Stimulated activated CD8-positive, alpha-beta memory T cell treated with anti-CD3 and anti-CD28 coated beads, Interleukin-4, amount 100 ng/mL, for 48 hours (primary cell): ENCODE measurements around the gene CNOT3.
"Not testable (repeated sequence)": the region's sequence is repeated elsewhere in the genome, so short reads cannot be mapped to it uniquely, and the experiment has no call there.

ENCODE experiments used
- DNase-seq: peaks from one replicate; pipeline ENCODE4 v3.0.0-alpha.2; 2020

The CNOT3 gene

GRCh38 chr19:54152267-54152666, 14.7 kb downstream of the CNOT3 start:
- DNase-seq, result no peak

GRCh38 chr19:54152878-54153524, 15.4 kb downstream of the CNOT3 start:
- no peak for DNase-seq

- no peak for DNase-seq
These were observed 16.3 kb downstream of the CNOT3 start for GRCh38 chr19:54153731-54154326.

GRCh38 chr19:54154603-54155345, 17.2 kb downstream of the CNOT3 start:
- DNase-seq, result no peak

- DNase-seq, result no peak
These were observed 18.1 kb downstream of the CNOT3 start for GRCh38 chr19:54155694-54156093.

- no peak for DNase-seq
These were observed 18.9 kb downstream of the CNOT3 start for GRCh38 chr19:54156490-54156889.

- no peak for DNase-seq
These were observed 19.4 kb downstream of the CNOT3 start for GRCh38 chr19:54156953-54157352.

GRCh38 chr19:54158812-54159351, 21.3 kb downstream of the CNOT3 start:
- DNase-seq, result peak; percentile 56

- DNase-seq, result peak; percentile 98
These were observed 22.0 kb downstream of the CNOT3 start, which contains the start of gene LENG1 for GRCh38 chr19:54159352-54160181. Gene LENG1 (minus strand): TSS chr19:54159721. CDS start chr19:54159695, 26 bp downstream.

GRCh38 chr19:54160182-54160811, 22.7 kb downstream of the CNOT3 start:
- no peak for DNase-seq

GRCh38 chr19:54160854-54161253, 23.3 kb downstream of the CNOT3 start:
- no peak for DNase-seq

- peak; percentile 91 for DNase-seq
These were observed 24.8 kb downstream of the CNOT3 start for GRCh38 chr19:54162241-54162805.

- no peak for DNase-seq
These were observed 25.3 kb downstream of the CNOT3 start for GRCh38 chr19:54162884-54163283.

- peak; percentile 87 for DNase-seq
These were observed 27.0 kb downstream of the CNOT3 start for GRCh38 chr19:54164369-54165068.

- no peak for DNase-seq
These were observed 27.7 kb downstream of the CNOT3 start for GRCh38 chr19:54165222-54165621.

GRCh38 chr19:54168174-54168917, 30.8 kb downstream of the CNOT3 start:
- DNase-seq, result peak; percentile 99

GRCh38 chr19:54169149-54169740, 31.7 kb downstream of the CNOT3 start:
- no peak for DNase-seq

GRCh38 chr19:54171736-54172431, 34.3 kb downstream of the CNOT3 start:
- DNase-seq, result not testable (repeated sequence)
